Testis (tissue), 2 donors: Measurements from ENCODE around the gene KCNH6.

Experiments
- POLR2A ChIP-seq: fragments of 450-650 bp; IDR thresholded peaks from one replicate; pipeline ENCODE4 v1.6.1; 2017; ENCODE audit warnings: antibody characterized with exemption, mild to moderate bottlenecking, moderate library complexity
- TF ChIP-seq, protein P1 (sequence below), 3 experiments: fragments of 450-650 bp in 2 of 3; fragments of 200-600 bp in 1 of 3; sonication (generic) in 1 of 3; IDR thresholded peaks; one replicate each; pipeline ENCODE4 v1.5.1; 2016 to 2019; ENCODE audit warnings: antibody characterized with exemption in 3 of 3, mild to moderate bottlenecking in 2 of 3, moderate library complexity in 1 of 3

DNA sequence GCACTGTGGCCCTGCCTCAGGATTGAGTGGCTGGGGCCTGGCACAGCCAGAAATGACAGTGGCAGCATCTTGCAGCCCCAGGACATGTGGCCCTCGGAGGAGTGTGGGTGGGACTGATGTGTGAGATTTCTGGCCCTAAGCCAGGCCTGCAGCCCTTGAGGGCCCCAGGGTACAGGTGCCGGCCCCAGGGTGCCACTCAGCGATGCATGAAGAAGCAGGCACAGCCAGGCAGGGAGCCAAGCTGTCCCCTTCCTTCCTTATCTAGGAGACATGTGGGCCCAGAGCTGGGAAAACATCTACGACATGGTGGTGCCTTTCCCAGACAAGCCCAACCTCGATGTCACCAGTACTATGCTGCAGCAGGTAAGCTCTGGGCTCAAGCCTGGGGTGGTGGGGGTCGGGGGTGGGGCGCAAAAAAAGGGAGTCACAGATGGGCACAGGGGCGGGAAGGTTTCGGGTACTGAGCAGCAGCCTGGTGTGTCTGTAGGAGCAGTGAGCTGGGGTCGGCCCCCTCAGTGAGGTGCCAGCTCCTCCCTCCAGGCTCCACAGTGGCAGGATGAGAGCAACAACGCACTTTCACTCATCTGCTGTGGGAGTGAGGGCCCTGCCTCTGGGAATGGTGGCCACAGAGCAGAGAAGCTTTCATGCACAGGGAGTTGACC is 42.2 kb upstream of the KCNH6 start:
- no peak for TF ChIP-seq POLR2A
- TF ChIP-seq, protein P1, sequence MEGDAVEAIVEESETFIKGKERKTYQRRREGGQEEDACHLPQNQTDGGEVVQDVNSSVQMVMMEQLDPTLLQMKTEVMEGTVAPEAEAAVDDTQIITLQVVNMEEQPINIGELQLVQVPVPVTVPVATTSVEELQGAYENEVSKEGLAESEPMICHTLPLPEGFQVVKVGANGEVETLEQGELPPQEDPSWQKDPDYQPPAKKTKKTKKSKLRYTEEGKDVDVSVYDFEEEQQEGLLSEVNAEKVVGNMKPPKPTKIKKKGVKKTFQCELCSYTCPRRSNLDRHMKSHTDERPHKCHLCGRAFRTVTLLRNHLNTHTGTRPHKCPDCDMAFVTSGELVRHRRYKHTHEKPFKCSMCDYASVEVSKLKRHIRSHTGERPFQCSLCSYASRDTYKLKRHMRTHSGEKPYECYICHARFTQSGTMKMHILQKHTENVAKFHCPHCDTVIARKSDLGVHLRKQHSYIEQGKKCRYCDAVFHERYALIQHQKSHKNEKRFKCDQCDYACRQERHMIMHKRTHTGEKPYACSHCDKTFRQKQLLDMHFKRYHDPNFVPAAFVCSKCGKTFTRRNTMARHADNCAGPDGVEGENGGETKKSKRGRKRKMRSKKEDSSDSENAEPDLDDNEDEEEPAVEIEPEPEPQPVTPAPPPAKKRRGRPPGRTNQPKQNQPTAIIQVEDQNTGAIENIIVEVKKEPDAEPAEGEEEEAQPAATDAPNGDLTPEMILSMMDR (IDR thresholded peaks at IDR 0.05): no peak
